ENCODE measurements around the gene PTRHD1.

PTRHD1 gene

GRCh38 chr2:24821433-24821891, 28.3 kb upstream of the PTRHD1 start:
- Histone ChIP-seq H2BK12ac (ENCODE audit: low read length) (peak overlapping the region; percentile 59), H2AFZ (ENCODE audit: low read length) (no peak overlapping the region), H2BK15ac (ENCODE audit: low read length) (no peak overlapping the region), H3K4me2 (ENCODE audit: insufficient read depth, low read length, poor library complexity, severe bottlenecking) (no peak overlapping the region), H3K4ac (ENCODE audit: low read length) (peak overlapping the region; percentile 30), H2BK120ac (ENCODE audit: low read depth, low read length) (no peak overlapping the region), H3K18ac (ENCODE audit: low read length) (peak overlapping the region; percentile 88), H3K9ac (ENCODE audit: low read depth, low read length, poor library complexity) (no peak overlapping the region), H3K9me3 (replicated peaks in 1 of 2; ENCODE audit: control insufficient read depth in 2 of 2, insufficient read depth in 1 of 2, low read depth in 1 of 2, low read length in 2 of 2) (peaks cover 2 to 3% of the 10 kb centered on the region in 2 donors), H3K23ac (ENCODE audit: low read depth, low read length, poor library complexity) (peak overlapping the region; percentile 57), H3K27me3 (ENCODE audit: control insufficient read depth in 3 of 3, insufficient read depth in 3 of 3, low read depth in 1 of 3, low read length in 3 of 3) (no peaks in the 10 kb centered on the region), H3K14ac (ENCODE audit: low read length) (no peak overlapping the region), H4K8ac (ENCODE audit: low read depth, low read length) (peak overlapping the region; percentile 53), H3K4me1 (ENCODE audit: control insufficient read depth in 2 of 2, insufficient read depth in 1 of 2, low read depth in 1 of 2, low read length in 2 of 2) (peaks cover 14 to 19% of the 10 kb centered on the region in 2 donors), H3K79me1 (ENCODE audit: low read depth, low read length) (peaks cover 9% of the 10 kb centered on the region), H4K91ac (ENCODE audit: low read depth, low read length, poor library complexity) (no peak overlapping the region), H3K4me3 (ENCODE audit: low read length in 2 of 2) (peak overlapping the region in 1 of 2 donors; percentile 16), H3K27ac (replicated peaks; ENCODE audit: low read length) (peak overlapping the region; percentile 64), H2BK5ac (ENCODE audit: low read length) (peak overlapping the region; percentile 80), H2AK5ac (ENCODE audit: low read depth, low read length) (peak overlapping the region; percentile 70), H3K36me3 (replicated peaks in 1 of 2; ENCODE audit: control insufficient read depth in 2 of 2, insufficient read depth in 2 of 2, low read length in 2 of 2) (peaks cover 39 to 95% of the 10 kb centered on the region in 2 donors)
- no CpG with 5 or more reads among the region's 15 CpGs for WGBS, 2 donors (ENCODE audit: extremely low coverage in 2 of 2, insufficient read length in 2 of 2, insufficient replicate concordance in 1 of 2)
- no peak for DNase-seq (ENCODE audit: low spot score)

GRCh38 chr2:24820598-24821432, 27.6 kb upstream of the PTRHD1 start:
- WGBS, 2 donors (ENCODE audit: extremely low coverage in 2 of 2, insufficient read length in 2 of 2, insufficient replicate concordance in 1 of 2) = no CpG with 5 or more reads among the region's 17 CpGs
- H4K8ac ChIP-seq (ENCODE audit: low read depth, low read length) = peak overlapping the region; percentile 53
- H2AK5ac ChIP-seq (ENCODE audit: low read depth, low read length) = peak overlapping the region; percentile 70
- H3K4me3 ChIP-seq (ENCODE audit: low read length in 2 of 2) = no peak overlapping the region
- H3K4me2 ChIP-seq (ENCODE audit: insufficient read depth, low read length, poor library complexity, severe bottlenecking) = no peak overlapping the region
- no peak for DNase-seq (ENCODE audit: low spot score)
- H3K4ac ChIP-seq (ENCODE audit: low read length) = peak overlapping the region; percentile 30
- H3K23ac ChIP-seq (ENCODE audit: low read depth, low read length, poor library complexity) = peak overlapping the region; percentile 57
- peak overlapping the region; percentile 88 for H3K18ac ChIP-seq (ENCODE audit: low read length)
- no peak overlapping the region for H3K9ac ChIP-seq (ENCODE audit: low read depth, low read length, poor library complexity)
- H3K4me1 ChIP-seq (ENCODE audit: control insufficient read depth in 2 of 2, insufficient read depth in 1 of 2, low read depth in 1 of 2, low read length in 2 of 2) = peaks cover 14 to 19% of the 10 kb centered on the region in 2 donors
- no peak overlapping the region for H2BK15ac ChIP-seq (ENCODE audit: low read length)
- H3K27ac ChIP-seq (replicated peaks; ENCODE audit: low read length) = no peak overlapping the region
- H2BK120ac ChIP-seq (ENCODE audit: low read depth, low read length) = no peak overlapping the region
- H3K14ac ChIP-seq (ENCODE audit: low read length) = no peak overlapping the region
- no peak overlapping the region for H4K91ac ChIP-seq (ENCODE audit: low read depth, low read length, poor library complexity)
- peaks cover 9% of the 10 kb centered on the region for H3K79me1 ChIP-seq (ENCODE audit: low read depth, low read length)
- peak overlapping the region; percentile 59 for H2BK12ac ChIP-seq (ENCODE audit: low read length)
- H3K9me3 ChIP-seq (replicated peaks in 1 of 2; ENCODE audit: control insufficient read depth in 2 of 2, insufficient read depth in 1 of 2, low read depth in 1 of 2, low read length in 2 of 2) = peaks cover 2 to 3% of the 10 kb centered on the region in 2 donors
- H2AFZ ChIP-seq (ENCODE audit: low read length) = no peak overlapping the region
- H2BK5ac ChIP-seq (ENCODE audit: low read length) = no peak overlapping the region
- peaks cover 41 to 97% of the 10 kb centered on the region in 2 donors for H3K36me3 ChIP-seq (replicated peaks in 1 of 2; ENCODE audit: control insufficient read depth in 2 of 2, insufficient read depth in 2 of 2, low read length in 2 of 2)
- H3K27me3 ChIP-seq (ENCODE audit: control insufficient read depth in 3 of 3, insufficient read depth in 3 of 3, low read depth in 1 of 3, low read length in 3 of 3) = no peaks in the 10 kb centered on the region

GRCh38 chr2:24820175-24820513, 27.0 kb upstream of the PTRHD1 start:
- no peak overlapping the region for H2BK5ac ChIP-seq (ENCODE audit: low read length)
- no peak overlapping the region for H3K14ac ChIP-seq (ENCODE audit: low read length)
- H3K4me1 ChIP-seq (ENCODE audit: control insufficient read depth in 2 of 2, insufficient read depth in 1 of 2, low read depth in 1 of 2, low read length in 2 of 2) = peaks cover 14 to 19% of the 10 kb centered on the region in 2 donors
- no peak for DNase-seq (ENCODE audit: low spot score)
- no peak overlapping the region for H3K27ac ChIP-seq (replicated peaks; ENCODE audit: low read length)
- H3K36me3 ChIP-seq (replicated peaks in 1 of 2; ENCODE audit: control insufficient read depth in 2 of 2, insufficient read depth in 2 of 2, low read length in 2 of 2) = peaks cover 45 to 98% of the 10 kb centered on the region in 2 donors
- H2AK5ac ChIP-seq (ENCODE audit: low read depth, low read length) = no peak overlapping the region
- H3K9ac ChIP-seq (ENCODE audit: low read depth, low read length, poor library complexity) = no peak overlapping the region
- no peak overlapping the region for H4K8ac ChIP-seq (ENCODE audit: low read depth, low read length)
- no peak overlapping the region for H2AFZ ChIP-seq (ENCODE audit: low read length)
- H4K91ac ChIP-seq (ENCODE audit: low read depth, low read length, poor library complexity) = no peak overlapping the region
- H3K9me3 ChIP-seq (replicated peaks in 1 of 2; ENCODE audit: control insufficient read depth in 2 of 2, insufficient read depth in 1 of 2, low read depth in 1 of 2, low read length in 2 of 2) = peaks cover 3 to 4% of the 10 kb centered on the region in 2 donors
- H2BK15ac ChIP-seq (ENCODE audit: low read length) = no peak overlapping the region
- no peak overlapping the region for H3K23ac ChIP-seq (ENCODE audit: low read depth, low read length, poor library complexity)
- H3K4me3 ChIP-seq (ENCODE audit: low read length in 2 of 2) = no peak overlapping the region
- H3K4ac ChIP-seq (ENCODE audit: low read length) = no peak overlapping the region
- no peak overlapping the region for H3K18ac ChIP-seq (ENCODE audit: low read length)
- H3K79me1 ChIP-seq (ENCODE audit: low read depth, low read length) = peaks cover 9% of the 10 kb centered on the region
- no peak overlapping the region for H3K4me2 ChIP-seq (ENCODE audit: insufficient read depth, low read length, poor library complexity, severe bottlenecking)
- WGBS, 2 donors (ENCODE audit: extremely low coverage in 2 of 2, insufficient read length in 2 of 2, insufficient replicate concordance in 1 of 2) = no CpG with 5 or more reads among the region's 7 CpGs
- no peak overlapping the region for H2BK12ac ChIP-seq (ENCODE audit: low read length)
- no peaks in the 10 kb centered on the region for H3K27me3 ChIP-seq (ENCODE audit: control insufficient read depth in 3 of 3, insufficient read depth in 3 of 3, low read depth in 1 of 3, low read length in 3 of 3)
- H2BK120ac ChIP-seq (ENCODE audit: low read depth, low read length) = no peak overlapping the region

GRCh38 chr2:24819442-24820174, 26.4 kb upstream of the PTRHD1 start:
- no peak overlapping the region for H3K23ac ChIP-seq (ENCODE audit: low read depth, low read length, poor library complexity)
- no peak for DNase-seq (ENCODE audit: low spot score)
- no peak overlapping the region for H4K8ac ChIP-seq (ENCODE audit: low read depth, low read length)
- no peak overlapping the region for H4K91ac ChIP-seq (ENCODE audit: low read depth, low read length, poor library complexity)
- peaks cover 0 to 4% of the 10 kb centered on the region in 2 donors for H3K9me3 ChIP-seq (replicated peaks in 1 of 2; ENCODE audit: control insufficient read depth in 2 of 2, insufficient read depth in 1 of 2, low read depth in 1 of 2, low read length in 2 of 2)
- no peak overlapping the region for H3K4me2 ChIP-seq (ENCODE audit: insufficient read depth, low read length, poor library complexity, severe bottlenecking)
- no peak overlapping the region for H2AK5ac ChIP-seq (ENCODE audit: low read depth, low read length)
- no peak overlapping the region for H2BK5ac ChIP-seq (ENCODE audit: low read length)
- H3K27ac ChIP-seq (replicated peaks; ENCODE audit: low read length) = no peak overlapping the region
- peaks cover 44 to 99% of the 10 kb centered on the region in 2 donors for H3K36me3 ChIP-seq (replicated peaks in 1 of 2; ENCODE audit: control insufficient read depth in 2 of 2, insufficient read depth in 2 of 2, low read length in 2 of 2)
- H3K9ac ChIP-seq (ENCODE audit: low read depth, low read length, poor library complexity) = peak overlapping the region; percentile 6
- peaks cover 14 to 19% of the 10 kb centered on the region in 2 donors for H3K4me1 ChIP-seq (ENCODE audit: control insufficient read depth in 2 of 2, insufficient read depth in 1 of 2, low read depth in 1 of 2, low read length in 2 of 2)
- H3K79me1 ChIP-seq (ENCODE audit: low read depth, low read length) = peaks cover 7% of the 10 kb centered on the region
- H3K14ac ChIP-seq (ENCODE audit: low read length) = no peak overlapping the region
- H2AFZ ChIP-seq (ENCODE audit: low read length) = no peak overlapping the region
- no peak overlapping the region for H3K18ac ChIP-seq (ENCODE audit: low read length)
- H3K27me3 ChIP-seq (ENCODE audit: control insufficient read depth in 3 of 3, insufficient read depth in 3 of 3, low read depth in 1 of 3, low read length in 3 of 3) = no peaks in the 10 kb centered on the region
- no peak overlapping the region for H3K4ac ChIP-seq (ENCODE audit: low read length)
- H2BK120ac ChIP-seq (ENCODE audit: low read depth, low read length) = no peak overlapping the region
- no peak overlapping the region for H2BK12ac ChIP-seq (ENCODE audit: low read length)
- WGBS, 2 donors (ENCODE audit: extremely low coverage in 2 of 2, insufficient read length in 2 of 2, insufficient replicate concordance in 1 of 2) = no CpG with 5 or more reads among the region's 21 CpGs
- no peak overlapping the region for H3K4me3 ChIP-seq (ENCODE audit: low read length in 2 of 2)
- H2BK15ac ChIP-seq (ENCODE audit: low read length) = no peak overlapping the region

Measured in neuronal stem cell (in vitro differentiated cells).